A549 (cell line): Measurements from ENCODE around the gene HMGN1. TPM values are rescaled to one million over a fixed set of nuclear protein-coding genes. Genes with fewer than 3 reads are reported as not detected.
A peak's percentile ranks its signal among the peaks of the same experiment; 100 is the strongest.

ENCODE experiments used
- ATAC-seq, 2 experiments: fragments of 200-7000 bp in 1 of 2; fragments of >200 bp in 1 of 2; cut with Nextera tagmentation in 1 of 2; cut with Tn5 transposase in 1 of 2; 3 replicates each; pipeline versions ENCODE4 v1.8.0 to v1.9.1; 2018 to 2020; ENCODE audit warnings: mild to moderate bottlenecking in 1 of 2, moderate library complexity in 1 of 2
- CTCF ChIA-PET: fragments of 300-600 bp; sonication (Branson Sonifier 250); formaldehyde crosslinking; extraction: SDS; loops from one replicate; lab custom pipeline; 2021; ENCODE audit warnings: antibody characterized with exemption, inconsistent platforms; lab: Yijun Ruan, JAX
- POLR2A ChIA-PET: fragments of 350-600 bp; formaldehyde crosslinking; extraction: SDS; loops from one replicate; lab custom pipeline; 2021; ENCODE audit warnings: antibody characterized with exemption, inconsistent platforms; lab: Yijun Ruan, JAX
- DNase-seq, 2 experiments: peaks; one replicate each; pipeline versions ENCODE4 v3.0.0 to v3.0.0-alpha.2; 2011 to 2016; ENCODE audit warnings: low read depth in 1 of 2, low spot score in 1 of 2
- FAIRE-seq: peaks from 2 replicates; lab custom pipeline; 2011; peaks lifted over from hg19 to GRCh38; lab: Jason Lieb, UNC
- H3K27ac ChIP-seq, 2 experiments: fragments of >200 bp; sonication (Bioruptor Twin); formaldehyde crosslinking; 3 replicates each; pipeline ENCODE4 v1.5.1; 2016 to 2017
- H3K4me1 ChIP-seq: fragments of >200 bp; sonication (Bioruptor Twin); formaldehyde crosslinking; 3 replicates; pipeline ENCODE4 v1.6.1; 2016
- H3K4me2 ChIP-seq: fragments of >200 bp; sonication (Bioruptor Twin); formaldehyde crosslinking; 3 replicates; pipeline ENCODE4 v1.6.1; 2016
- H3K4me3 ChIP-seq: fragments of >200 bp; sonication (Bioruptor Twin); formaldehyde crosslinking; 3 replicates; pipeline ENCODE4 v1.5.1; 2016
- H3K9me3 ChIP-seq: fragments of >200 bp; sonication (Bioruptor Twin); formaldehyde crosslinking; 3 replicates; pipeline ENCODE4 v1.6.1; 2016
- CBX8 ChIP-seq: fragments of 200-600 bp; sonication (generic); IDR thresholded peaks from 2 replicates; pipeline ENCODE4 v1.6.1; 2016
- CTCF ChIP-seq: fragments of >200 bp; sonication (Bioruptor Twin); formaldehyde crosslinking; IDR thresholded peaks from 3 replicates; pipeline ENCODE4 v1.5.1; 2016
- HMGXB4 ChIP-seq: fragments of 250-450 bp; sonication (Bioruptor Pico); IDR thresholded peaks from 2 replicates; pipeline ENCODE4 v1.5.0; 2021; ENCODE audit warnings: mild to moderate bottlenecking, moderate library complexity, borderline replicate concordance
- MAFK ChIP-seq: fragments of 450-650 bp; IDR thresholded peaks from 2 replicates; pipeline ENCODE4 v1.6.1; 2014; ENCODE audit not compliant: partially characterized antibody
- MAX ChIP-seq: IDR thresholded peaks from 2 replicates; pipeline ENCODE4 v1.6.1; 2012
- POLR2A ChIP-seq: IDR thresholded peaks from 2 replicates; pipeline ENCODE4 v1.6.1; 2012; ENCODE audit warnings: mild to moderate bottlenecking, low read length
- RAD21 ChIP-seq, 2 experiments: fragments of >200 bp in 1 of 2; sonication (Bioruptor Twin) in 1 of 2; formaldehyde crosslinking in 1 of 2; IDR thresholded peaks in 1 of 2; conservative IDR thresholded peaks in 1 of 2; 2 replicates in 1 of 2; 3 replicates in 1 of 2; pipeline ENCODE4 v1.6.1; 2012 to 2018; ENCODE audit warnings: inconsistent platforms in 1 of 2
- SMC3 ChIP-seq: fragments of >200 bp; sonication (Bioruptor Twin); formaldehyde crosslinking; IDR thresholded peaks from 3 replicates; pipeline ENCODE4 v1.6.1; 2018; ENCODE audit warnings: inconsistent platforms
- ZSCAN20 ChIP-seq: fragments of 250-450 bp; sonication (Bioruptor Pico); IDR thresholded peaks from 2 replicates; pipeline ENCODE4 v1.8.0; 2022; ENCODE audit warnings: mild to moderate bottlenecking, moderate library complexity
- WGBS: methylation state at CpG from one replicate; pipeline ENCODE4 v1.1.6; 2017; ENCODE audit errors: missing lambda C conversion rate; 5-methylcytosine and 5-hydroxymethylcytosine counted together
- polyA plus RNA-seq, 4 experiments: library from polyadenylated mRNA; depleted of rRNA in 3 of 4; stranded (reverse); fragments of >200 nt; fragmentation: RNase III in 1 of 4; extraction: RNeasy Plus Mini Kit Qiagen cat#74134 plus additional on column Dnase treatment in 1 of 4; gene quantifications; 2 replicates in 3 of 4; 3 replicates in 1 of 4; pipeline ENCODE4 v1.2.3, GENCODE V29; 2011 to 2017
- TF ChIP-seq, protein P1 (sequence below): IDR thresholded peaks from 2 replicates; pipeline ENCODE4 v1.6.1; 2012

Gene HMGN1
- polyA plus RNA-seq, 2 of the 4 experiments (the other 2 are of a cell fraction): 222 to 269 TPM

DNA sequence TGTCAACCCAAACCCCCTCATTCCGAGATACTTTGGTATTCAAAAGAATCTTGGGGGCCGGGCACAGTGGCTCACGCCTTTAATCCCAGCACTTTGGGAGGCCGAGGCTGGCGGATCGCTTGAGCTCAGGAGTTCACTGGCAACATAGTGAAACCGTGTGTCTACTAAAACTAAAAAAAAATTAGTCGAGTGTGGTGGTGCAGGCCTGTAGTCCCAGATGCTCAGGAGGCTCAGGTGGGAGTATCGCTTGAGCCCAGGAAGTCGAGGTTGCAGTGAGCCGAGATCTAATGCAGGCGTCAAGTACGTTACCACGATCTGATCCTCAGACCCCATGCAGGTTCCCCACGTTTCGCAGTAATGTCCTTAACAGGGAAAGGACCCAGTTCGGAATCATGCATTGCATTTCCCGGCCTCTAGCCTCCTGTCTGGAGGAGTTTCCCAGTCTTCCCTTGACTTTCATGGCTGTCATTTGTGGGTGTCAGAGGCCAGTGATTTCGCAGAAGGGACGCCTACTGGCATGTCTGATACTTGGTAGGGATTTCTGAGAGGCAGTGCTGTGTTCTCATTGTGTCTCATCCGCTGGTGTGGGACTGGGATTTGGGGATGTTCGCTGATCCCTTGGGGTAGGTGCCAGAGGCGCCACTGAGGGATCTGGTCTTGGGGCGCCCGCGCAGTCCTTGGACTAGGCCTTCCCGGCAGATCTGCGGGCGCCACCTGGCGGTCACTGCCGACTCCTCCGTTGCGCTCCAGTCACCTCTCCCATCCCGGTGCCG, 39.3 kb upstream of the HMGN1 start:
- ATAC-seq (peak; percentile 77 to 87), DNase-seq (peak; percentile 72 to 81), FAIRE-seq (no peak)
- no peaks in the 10 kb centered on the region for H3K9me3 ChIP-seq
- peaks cover 19% of the 10 kb centered on the region for H3K4me1 ChIP-seq
- 13% methylated on average over 25 of the region's 35 CpGs for WGBS
- TF ChIP-seq ZSCAN20 (CRISPR knock-in tag) (no peak), MAX (peak; percentile 30; the same call in 1 of the 2 replicates), SMC3 (peak; percentile 80), CTCF (peak; percentile 72), RAD21 (conservative IDR thresholded peaks at IDR 0.05 in 1 of 2, IDR thresholded peaks at IDR 0.05 in 1 of 2) (peak; percentile 76 to 77)
- H3K4me3 ChIP-seq: peak overlapping the region; percentile 47
- H3K4me2 ChIP-seq: peak overlapping the region; percentile 100
- H3K27ac ChIP-seq: peak overlapping the region; percentile 86 to 96
- POLR2A ChIA-PET: interaction anchor here (0.5 to 1.2 kb wide), 7 partner anchors 15 to 205 kb away, joined by 3 to 19 read pairs (median 4); partner anchors contain the start of genes BRWD1, HMGN1 and PSMG1
- CTCF ChIA-PET: interaction anchor here (0.9 to 1.9 kb wide), 5 partner anchors 14 to 127 kb away, joined by 3 to 7 read pairs (median 4); partner anchors contain the start of gene BRWD1

- H3K4me3 ChIP-seq: peak overlapping the region; percentile 47
- H3K4me2 ChIP-seq: peak overlapping the region; percentile 100
- ATAC-seq (peak; percentile 51 to 67), FAIRE-seq (no peak), DNase-seq (peak; percentile 82 to 88)
- ChIA-PET CTCF (interaction anchor here (0.6 to 1.9 kb wide), 8 partner anchors 11 to 204 kb away, joined by 3 to 7 read pairs (median 3); partner anchors contain the start of genes BRWD1 and PSMG1), POLR2A (interaction anchor here (0.5 to 1.2 kb wide), 8 partner anchors 14 to 204 kb away, joined by 3 to 19 read pairs (median 4); partner anchors contain the start of genes BRWD1, HMGN1 and PSMG1)
- H3K9me3 ChIP-seq: no peaks in the 10 kb centered on the region
- peak overlapping the region; percentile 86 to 96 for H3K27ac ChIP-seq
- WGBS: 3% methylated on average over 8 of the region's 21 CpGs
- peaks cover 19% of the 10 kb centered on the region for H3K4me1 ChIP-seq
- TF ChIP-seq HMGXB4 (CRISPR knock-in tag) (no peak), MAFK (no peak), POLR2A (peak; percentile 7; the same call in 1 of the 2 replicates)
These were observed 38.7 kb upstream of the HMGN1 start for GRCh38 chr21:39387461-39388037.

DNA sequence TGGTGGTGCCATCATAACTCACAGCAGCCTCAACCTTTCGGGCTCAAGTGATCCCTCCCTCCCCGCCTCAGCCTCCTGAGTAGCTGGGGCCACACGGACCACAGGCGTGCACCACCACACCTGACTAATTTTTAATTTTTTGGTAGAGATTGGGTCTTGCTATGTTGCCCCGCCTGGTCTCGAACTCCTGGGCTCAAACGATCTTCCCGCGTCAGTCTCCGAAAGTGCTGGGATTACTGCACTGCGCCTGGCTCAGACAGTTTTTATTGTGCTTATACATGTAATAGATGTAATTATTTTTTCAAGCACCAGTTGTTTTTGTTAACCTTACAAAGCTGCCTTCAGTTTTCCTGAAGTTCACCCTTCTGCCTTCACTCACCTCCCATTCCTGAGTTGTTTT, 38.0 kb upstream of the HMGN1 start:
- no peak for DNase-seq
- peak overlapping the region; percentile 86 to 96 for H3K27ac ChIP-seq
- peak overlapping the region; percentile 100 for H3K4me2 ChIP-seq
- peaks cover 19% of the 10 kb centered on the region for H3K4me1 ChIP-seq
- TF ChIP-seq CTCF (no peak), CBX8 (no peak)
- TF ChIP-seq, protein P1, sequence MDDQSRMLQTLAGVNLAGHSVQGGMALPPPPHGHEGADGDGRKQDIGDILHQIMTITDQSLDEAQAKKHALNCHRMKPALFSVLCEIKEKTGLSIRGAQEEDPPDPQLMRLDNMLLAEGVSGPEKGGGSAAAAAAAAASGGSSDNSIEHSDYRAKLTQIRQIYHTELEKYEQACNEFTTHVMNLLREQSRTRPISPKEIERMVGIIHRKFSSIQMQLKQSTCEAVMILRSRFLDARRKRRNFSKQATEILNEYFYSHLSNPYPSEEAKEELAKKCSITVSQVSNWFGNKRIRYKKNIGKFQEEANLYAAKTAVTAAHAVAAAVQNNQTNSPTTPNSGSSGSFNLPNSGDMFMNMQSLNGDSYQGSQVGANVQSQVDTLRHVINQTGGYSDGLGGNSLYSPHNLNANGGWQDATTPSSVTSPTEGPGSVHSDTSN: no peak
- no peak overlapping the region; the same call in 2 of the 3 replicates for H3K4me3 ChIP-seq
- 91% methylated on average over 11 of the region's 11 CpGs for WGBS
- ATAC-seq: no peak
- ChIA-PET CTCF (interaction anchor here (0.8 to 1.9 kb wide), 4 partner anchors 13 to 204 kb away, joined by 3 to 7 read pairs (median 5); partner anchors contain the start of genes BRWD1 and PSMG1), POLR2A (interaction anchor here (1.2 kb wide), 1 partner anchor 38 kb away, joined by 19 read pairs; the partner anchor contains the start of gene HMGN1)
- FAIRE-seq: no peak
- H3K9me3 ChIP-seq: no peaks in the 10 kb centered on the region
